ENCODE data around the gene LCE2A. TPM values are rescaled to one million over a fixed set of nuclear protein-coding genes. Genes with fewer than 3 reads are reported as not detected.

Gene LCE2A
- total RNA-seq, 4 donors from 2014 or later: not detected

DNA sequence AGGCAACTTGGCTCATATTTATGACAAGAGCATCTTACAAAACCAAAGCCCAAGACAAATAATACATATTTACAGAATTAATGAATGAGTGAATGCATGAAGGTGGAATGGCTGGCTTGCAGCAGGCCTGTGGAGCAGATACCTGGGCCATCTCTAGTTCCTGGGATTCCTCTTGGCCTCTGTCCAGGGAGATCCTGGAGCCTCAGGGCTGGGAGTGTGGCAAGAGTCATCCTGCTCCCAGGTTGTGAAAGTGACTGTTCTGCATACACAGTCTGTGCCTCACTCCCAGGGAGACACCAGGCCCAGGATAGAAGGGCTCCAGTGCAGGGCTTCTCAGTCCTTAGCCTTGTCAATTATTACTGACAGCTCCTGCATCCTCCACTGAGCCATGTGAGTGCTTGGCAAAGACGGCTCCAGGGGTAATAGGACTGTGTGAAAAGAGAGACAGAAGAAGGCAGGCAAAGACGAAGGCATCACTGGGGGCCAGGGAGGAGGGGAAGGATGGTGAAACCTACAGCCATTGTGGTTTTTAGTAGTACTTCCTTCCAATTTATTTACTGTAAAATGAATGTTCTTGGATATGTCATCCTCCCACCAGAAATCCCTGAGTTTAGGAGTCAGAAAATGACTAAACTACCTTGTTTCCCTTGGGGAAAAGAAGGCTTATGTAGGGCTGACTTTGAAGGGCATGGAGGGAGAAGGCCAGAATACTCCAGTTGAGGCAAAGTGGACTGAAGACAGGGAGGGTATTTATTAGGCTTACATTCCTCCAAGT, 45.4 kb downstream of the LCE2A start:
- 50 to 63% methylated on average over 1 to 2 of the region's 2 CpGs for WGBS, 2 donors (ENCODE audit: low coverage in 1 of 2)

GRCh38 chr1:152745289-152745704, 47.2 kb downstream of the LCE2A start:
- intact Hi-C loops (cut with DNase I; ENCODE audit: low total_unique reads) (no loop called here), in situ Hi-C loops (cut with MboI; ENCODE audit: low pct_ligation_motif_present in 1 of 4, low pct_unique_long_range_greater_than_20kb in 1 of 4, low sequenced_read_pairs in 3 of 4) (no loop called here)
- Histone ChIP-seq H3K9me3 (no peaks in the 10 kb centered on the region), H3K4me3 (no peak overlapping the region), H3K27ac (no peak overlapping the region), H3K36me3 (no peaks in the 10 kb centered on the region), H3K27me3 (no peaks in the 10 kb centered on the region), H3K4me1 (no peaks in the 10 kb centered on the region)
- TF ChIP-seq EP300 (IDR thresholded peaks at IDR 0.05; ENCODE audit: low read depth) (no peak), POLR2AphosphoS5 (IDR thresholded peaks at IDR 0.05) (no peak), CTCF (IDR thresholded peaks at IDR 0.05) (no peak), POLR2A (IDR thresholded peaks at IDR 0.05) (no peak)
- 44 to 54% methylated on average over 4 of the region's 4 CpGs for WGBS, 2 donors (ENCODE audit: low coverage in 1 of 2)
- no peak for DNase-seq

More for the DNA sequence above, 45.4 kb downstream of the LCE2A start:
- Histone ChIP-seq H3K36me3 (no peaks in the 10 kb centered on the region), H3K27ac (no peak overlapping the region), H3K4me3 (no peak overlapping the region), H3K9me3 (no peaks in the 10 kb centered on the region), H3K27me3 (no peaks in the 10 kb centered on the region), H3K4me1 (no peaks in the 10 kb centered on the region)
- in situ Hi-C loops (cut with MboI; ENCODE audit: low pct_ligation_motif_present in 1 of 4, low pct_unique_long_range_greater_than_20kb in 1 of 4, low sequenced_read_pairs in 3 of 4) (no loop called here), intact Hi-C loops (cut with DNase I; ENCODE audit: low total_unique reads) (no loop called here)
- TF ChIP-seq POLR2A (IDR thresholded peaks at IDR 0.05) (no peak), CTCF (IDR thresholded peaks at IDR 0.05) (no peak), POLR2AphosphoS5 (IDR thresholded peaks at IDR 0.05) (no peak), EP300 (IDR thresholded peaks at IDR 0.05; ENCODE audit: low read depth) (no peak)
- no peak for DNase-seq

DNA sequence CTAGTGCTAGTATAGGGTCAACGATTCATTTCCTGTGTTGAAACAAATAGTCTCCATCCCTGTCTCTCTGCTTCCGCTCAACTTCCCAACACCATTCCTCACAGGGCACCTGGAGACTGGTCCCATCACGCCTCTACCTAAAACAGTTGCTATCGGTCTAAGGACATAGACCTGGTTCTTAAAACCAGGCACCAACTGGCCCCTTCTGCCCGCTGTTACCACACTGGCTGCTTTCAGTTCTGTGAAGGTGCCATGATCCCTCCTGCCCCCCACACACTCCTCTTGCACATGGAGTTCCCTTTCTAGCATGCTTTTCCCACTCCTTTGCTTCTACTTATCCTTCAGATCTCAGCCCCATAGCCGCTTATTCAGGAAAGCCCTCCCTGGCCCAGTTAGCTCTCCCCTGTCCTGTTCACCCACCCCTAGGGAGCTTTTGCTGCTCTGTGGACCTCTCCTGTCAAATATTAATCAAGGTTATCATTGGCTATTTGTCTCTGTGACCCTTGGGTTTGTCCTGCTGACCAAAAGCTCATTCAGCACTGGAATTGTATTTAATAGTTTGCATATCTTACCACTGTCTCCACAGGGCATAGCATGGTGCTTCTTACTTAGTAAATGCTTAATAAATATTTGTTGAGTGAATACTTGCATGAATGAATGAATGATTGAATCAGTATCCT, 47.8 kb downstream of the LCE2A start:
- Histone ChIP-seq H3K4me1 (no peaks in the 10 kb centered on the region), H3K36me3 (no peaks in the 10 kb centered on the region), H3K4me3 (no peak overlapping the region), H3K27ac (no peak overlapping the region), H3K27me3 (no peaks in the 10 kb centered on the region), H3K9me3 (no peaks in the 10 kb centered on the region)
- intact Hi-C loops (cut with DNase I; ENCODE audit: low total_unique reads) (no loop called here), in situ Hi-C loops (cut with MboI; ENCODE audit: low pct_ligation_motif_present in 1 of 4, low pct_unique_long_range_greater_than_20kb in 1 of 4, low sequenced_read_pairs in 3 of 4) (no loop called here)
- DNase-seq: no peak
- 80 to 82% methylated on average over 2 to 6 of the region's 6 CpGs for WGBS, 2 donors (ENCODE audit: low coverage in 1 of 2)
- TF ChIP-seq CTCF (IDR thresholded peaks at IDR 0.05) (no peak), EP300 (IDR thresholded peaks at IDR 0.05; ENCODE audit: low read depth) (no peak), POLR2AphosphoS5 (IDR thresholded peaks at IDR 0.05) (no peak), POLR2A (IDR thresholded peaks at IDR 0.05) (no peak)

GRCh38 chr1:152747831-152748230, 49.7 kb downstream of the LCE2A start:
- H3K4me1 ChIP-seq: no peaks in the 10 kb centered on the region
- WGBS, 2 donors (ENCODE audit: low coverage in 1 of 2): 25 to 42% methylated on average over 1 of the region's 1 CpG
- TF ChIP-seq POLR2A (IDR thresholded peaks at IDR 0.05): no peak
- TF ChIP-seq CTCF (IDR thresholded peaks at IDR 0.05): no peak
- no peak overlapping the region for H3K4me3 ChIP-seq
- no peaks in the 10 kb centered on the region for H3K27me3 ChIP-seq
- H3K36me3 ChIP-seq: no peaks in the 10 kb centered on the region
- H3K9me3 ChIP-seq: no peaks in the 10 kb centered on the region
- DNase-seq: no peak
- H3K27ac ChIP-seq: no peak overlapping the region
- in situ Hi-C loops (cut with MboI; ENCODE audit: low pct_ligation_motif_present in 1 of 4, low pct_unique_long_range_greater_than_20kb in 1 of 4, low sequenced_read_pairs in 3 of 4): no loop called here
- intact Hi-C loops (cut with DNase I; ENCODE audit: low total_unique reads): no loop called here

Other genes starting within 250 kb of the LCE2A start
- not detected for gene LCE5A, start 187.5 kb upstream of the LCE2A start, total RNA-seq
- gene CRCT1, start 183.9 kb upstream of the LCE2A start, total RNA-seq: not detected
- not detected for gene LCE3E, start 131.6 kb upstream of the LCE2A start, total RNA-seq
- gene LCE3D, start 117.8 kb upstream of the LCE2A start, total RNA-seq: not detected
- not detected for gene LCE3C, start 98.1 kb upstream of the LCE2A start, total RNA-seq
- not detected for gene LCE3B, start 84.5 kb upstream of the LCE2A start, total RNA-seq
- not detected for gene LCE3A, start 75.2 kb upstream of the LCE2A start, total RNA-seq
- not detected for gene LCE2D, start 35.0 kb upstream of the LCE2A start, total RNA-seq
- not detected for gene LCE2C, start 23.1 kb upstream of the LCE2A start, total RNA-seq
- gene LCE2B, start 12.2 kb upstream of the LCE2A start, total RNA-seq: not detected
- not detected for gene LCE4A, start 9.8 kb downstream of the LCE2A start, total RNA-seq
- gene KPRP, start 59.7 kb downstream of the LCE2A start, total RNA-seq: not detected
- gene LCE1F, start 76.8 kb downstream of the LCE2A start, total RNA-seq: not detected
- not detected for gene LCE1E, start 87.9 kb downstream of the LCE2A start, total RNA-seq
- not detected for gene LCE1D, start 98.4 kb downstream of the LCE2A start, total RNA-seq
- not detected for gene LCE1C, start 108.3 kb downstream of the LCE2A start, total RNA-seq
- gene LCE1B, start 113.6 kb downstream of the LCE2A start, total RNA-seq: not detected
- not detected for gene LCE1A, start 129.1 kb downstream of the LCE2A start, total RNA-seq
- not detected for gene LCE6A, start 144.5 kb downstream of the LCE2A start, total RNA-seq
- gene LCE7A, start 161.7 kb downstream of the LCE2A start, total RNA-seq: not detected
- not detected for gene SMCP, start 180.0 kb downstream of the LCE2A start, total RNA-seq
- not detected for gene IVL, start 210.2 kb downstream of the LCE2A start, total RNA-seq
- gene SPRR5, start 248.9 kb downstream of the LCE2A start, total RNA-seq: not detected

Data from transverse colon (tissue), 4 donors.